Erythroblast (primary cell): ENCODE measurements around the gene PTPRU.

Experiments
- GATA1 ChIP-seq: IDR thresholded peaks from 2 replicates; pipeline ENCODE4 v1.6.1; 2011; ENCODE audit warnings: low read depth, mild to moderate bottlenecking, control low read depth, low read length, moderate library complexity
- POLR2A ChIP-seq: IDR thresholded peaks from 2 replicates; pipeline ENCODE4 v1.6.1; 2011; ENCODE audit warnings: mild to moderate bottlenecking, low read length

DNA sequence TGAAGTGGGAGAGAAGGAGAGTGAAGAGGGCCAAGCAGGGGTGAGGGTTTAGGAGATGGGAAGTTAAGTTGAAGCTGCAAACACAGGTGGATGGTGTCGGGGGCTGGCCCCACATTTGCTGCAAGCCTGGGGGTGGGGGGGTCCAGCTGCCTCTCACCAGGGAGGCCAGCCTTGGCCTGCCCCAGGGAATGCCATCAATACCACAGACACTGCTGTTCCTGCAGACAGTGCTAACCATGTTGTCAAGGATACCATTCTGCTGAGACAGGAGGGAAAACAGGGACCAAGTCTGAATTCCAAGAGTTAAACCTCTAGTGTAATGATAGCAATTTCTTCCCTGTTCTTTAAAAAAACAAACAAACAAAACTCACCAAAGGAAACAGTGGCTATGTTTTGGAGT lies 13.6 kb upstream of the PTPRU start:
- TF ChIP-seq POLR2A (no peak), GATA1 (no peak)
